Dendritic cell treated with granulocyte-macrophage colony-stimulating factor and Interleukin-4, amounts not matched to agents 40 ng/mL and 50 ng/mL, for 4 days (primary cell): ENCODE results near the gene ZMIZ2.
"Not testable (repeated sequence)": the region's sequence is repeated elsewhere in the genome, so short reads cannot be mapped to it uniquely, and the experiment has no call there.

Source experiments
- H3K27ac Mint-ChIP-seq: one replicate; pipeline ENCODE4 v1.8.0; 2022; ENCODE audit warnings: mild to moderate bottlenecking, mixed read lengths
- H3K27me3 Mint-ChIP-seq: one replicate; pipeline ENCODE4 v1.8.0; 2022; ENCODE audit warnings: mild to moderate bottlenecking, mixed read lengths
- H3K36me3 Mint-ChIP-seq: one replicate; pipeline ENCODE4 v1.8.0; 2022; ENCODE audit warnings: low read depth, mixed read lengths
- H3K4me1 Mint-ChIP-seq: one replicate; pipeline ENCODE4 v1.8.0; 2022; ENCODE audit warnings: low read depth, mixed read lengths
- H3K4me3 Mint-ChIP-seq: one replicate; pipeline ENCODE4 v1.8.0; 2022; ENCODE audit warnings: mild to moderate bottlenecking, moderate library complexity, mixed read lengths
- H3K9me3 Mint-ChIP-seq: one replicate; pipeline ENCODE4 v1.8.0; 2022; ENCODE audit warnings: mixed read lengths
- intact Hi-C: fragments of 100-400 bp; cut with micrococcal nuclease; formaldehyde crosslinking; loops from one replicate; pipeline ENCODE4 v1.15.0; 2022

The ZMIZ2 gene

DNA sequence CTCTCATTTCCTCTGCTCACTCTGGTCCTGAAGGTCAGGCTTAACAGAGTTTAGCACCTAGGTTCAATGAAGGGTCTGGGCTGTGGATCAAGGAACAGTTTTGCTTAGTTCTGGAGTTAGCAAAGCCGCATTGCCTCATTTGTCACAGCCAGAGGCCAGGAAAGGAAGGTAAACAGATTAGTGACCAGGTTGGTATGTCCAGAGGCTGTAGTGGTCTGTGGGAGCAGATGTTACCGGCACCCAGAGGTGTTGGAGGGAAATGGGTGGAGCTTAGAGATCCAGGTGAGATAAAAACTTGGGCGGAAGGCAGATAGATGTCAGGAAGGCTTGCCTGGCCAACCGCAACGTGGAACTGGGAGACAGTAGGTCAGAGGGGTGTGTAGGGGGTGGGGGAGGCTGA lies 36.6 kb upstream of the ZMIZ2 start:
- Mint-ChIP-seq H3K9me3 (no peaks in the 10 kb centered on the region), H3K27me3 (peaks cover 7% of the 10 kb centered on the region), H3K36me3 (peaks cover 41% of the 10 kb centered on the region), H3K27ac (no peak overlapping the region), H3K4me1 (peaks cover 29% of the 10 kb centered on the region), H3K4me3 (no peak overlapping the region)
- intact Hi-C loops = loop anchor here (5.0 kb wide), 1 partner anchor 35 kb away; the partner anchor contains the start of gene ZMIZ2

- peaks cover 7% of the 10 kb centered on the region for H3K27me3 Mint-ChIP-seq
- H3K4me3 Mint-ChIP-seq = no peak overlapping the region
- intact Hi-C loops = loop anchor here (5.0 kb wide), 1 partner anchor 34 kb away; the partner anchor contains the start of gene ZMIZ2
- peaks cover 18% of the 10 kb centered on the region for H3K4me1 Mint-ChIP-seq
- H3K36me3 Mint-ChIP-seq = peaks cover 30% of the 10 kb centered on the region
- no peak overlapping the region for H3K27ac Mint-ChIP-seq
- no peaks in the 10 kb centered on the region for H3K9me3 Mint-ChIP-seq
These were observed 35.5 kb upstream of the ZMIZ2 start for GRCh38 chr7:44713141-44713540.

- H3K27ac Mint-ChIP-seq = no peak overlapping the region
- H3K4me3 Mint-ChIP-seq = no peak overlapping the region
- no peaks in the 10 kb centered on the region for H3K9me3 Mint-ChIP-seq
- intact Hi-C loops = loop anchor here (5.0 kb wide), 1 partner anchor 33 kb away; the partner anchor contains the start of gene ZMIZ2
- H3K36me3 Mint-ChIP-seq = peaks cover 23% of the 10 kb centered on the region
- H3K4me1 Mint-ChIP-seq = peaks cover 11% of the 10 kb centered on the region
- peaks cover 7% of the 10 kb centered on the region for H3K27me3 Mint-ChIP-seq
These were observed 34.8 kb upstream of the ZMIZ2 start for GRCh38 chr7:44713680-44714335.

GRCh38 chr7:44716205-44716604 lies 32.4 kb upstream of the ZMIZ2 start:
- no peaks in the 10 kb centered on the region for H3K36me3 Mint-ChIP-seq
- H3K27ac Mint-ChIP-seq = no peak overlapping the region
- intact Hi-C loops = no loop called here
- peaks cover 7% of the 10 kb centered on the region for H3K27me3 Mint-ChIP-seq
- peaks cover 7% of the 10 kb centered on the region for H3K4me1 Mint-ChIP-seq
- H3K9me3 Mint-ChIP-seq = no peaks in the 10 kb centered on the region
- H3K4me3 Mint-ChIP-seq = no peak overlapping the region

- H3K27me3 Mint-ChIP-seq = peaks cover 2% of the 10 kb centered on the region
- H3K4me3 Mint-ChIP-seq = no peak overlapping the region
- no peaks in the 10 kb centered on the region for H3K36me3 Mint-ChIP-seq
- no peaks in the 10 kb centered on the region for H3K9me3 Mint-ChIP-seq
- no peak overlapping the region for H3K27ac Mint-ChIP-seq
- no peaks in the 10 kb centered on the region for H3K4me1 Mint-ChIP-seq
- intact Hi-C loops = no loop called here
These were observed 28.3 kb upstream of the ZMIZ2 start for GRCh38 chr7:44720301-44720700.

- H3K9me3 Mint-ChIP-seq = no peaks in the 10 kb centered on the region
These were observed 24.4 kb upstream of the ZMIZ2 start for GRCh38 chr7:44724276-44724675.

GRCh38 chr7:44726250-44726649 lies 22.4 kb upstream of the ZMIZ2 start:
- H3K36me3 Mint-ChIP-seq, H3K9me3 Mint-ChIP-seq, H3K27me3 Mint-ChIP-seq, H3K4me3 Mint-ChIP-seq, intact Hi-C loops: not testable (repeated sequence)
- peak overlapping the region; percentile 89 for H3K27ac Mint-ChIP-seq
- H3K4me1 Mint-ChIP-seq = peaks cover 20% of the 10 kb centered on the region

More at GRCh38 chr7:44724276-44724675, 24.4 kb upstream of the ZMIZ2 start:
- H3K27ac Mint-ChIP-seq = no peak overlapping the region
- peaks cover 14% of the 10 kb centered on the region for H3K4me1 Mint-ChIP-seq
- intact Hi-C loops = no loop called here
- no peaks in the 10 kb centered on the region for H3K36me3 Mint-ChIP-seq
- no peaks in the 10 kb centered on the region for H3K27me3 Mint-ChIP-seq
- no peak overlapping the region for H3K4me3 Mint-ChIP-seq

DNA sequence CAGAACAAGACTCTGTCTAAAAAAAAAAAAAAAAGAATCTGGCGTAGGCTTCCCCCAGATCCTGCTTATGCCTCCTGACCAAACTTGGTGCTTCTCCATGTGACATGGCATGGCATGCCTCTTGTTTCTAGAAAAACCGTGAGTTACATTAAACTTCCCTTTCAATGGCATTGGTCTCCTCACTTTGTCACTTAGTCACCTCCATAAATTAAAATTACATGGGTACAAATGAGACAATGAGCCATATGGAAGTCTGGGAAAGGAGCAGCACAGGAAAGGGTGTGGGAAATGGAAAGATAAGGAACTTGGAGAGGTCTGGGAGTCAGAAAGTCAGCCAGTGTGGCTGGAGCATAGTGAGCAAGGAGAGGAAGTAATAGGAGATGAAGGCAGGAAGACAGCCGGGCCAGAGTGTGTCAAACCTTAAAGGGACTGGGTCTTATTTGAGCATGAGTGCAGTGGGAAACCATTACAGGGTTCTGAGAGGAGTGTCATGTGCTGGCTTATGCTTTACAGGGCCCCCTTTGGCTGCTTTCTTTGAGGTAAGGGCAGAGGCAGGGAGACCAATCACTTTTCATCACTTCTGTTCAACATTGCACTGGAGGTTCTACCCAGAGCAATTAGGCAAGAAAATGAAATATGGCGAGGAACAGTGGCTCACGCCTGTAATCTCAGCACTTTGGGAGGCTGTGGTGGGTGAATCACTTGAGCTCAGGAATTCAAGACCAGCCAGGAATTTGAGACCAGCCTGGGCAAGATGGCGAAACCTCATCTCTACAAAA lies 21.3 kb upstream of the ZMIZ2 start:
- peaks cover 20% of the 10 kb centered on the region for H3K4me1 Mint-ChIP-seq

DNA sequence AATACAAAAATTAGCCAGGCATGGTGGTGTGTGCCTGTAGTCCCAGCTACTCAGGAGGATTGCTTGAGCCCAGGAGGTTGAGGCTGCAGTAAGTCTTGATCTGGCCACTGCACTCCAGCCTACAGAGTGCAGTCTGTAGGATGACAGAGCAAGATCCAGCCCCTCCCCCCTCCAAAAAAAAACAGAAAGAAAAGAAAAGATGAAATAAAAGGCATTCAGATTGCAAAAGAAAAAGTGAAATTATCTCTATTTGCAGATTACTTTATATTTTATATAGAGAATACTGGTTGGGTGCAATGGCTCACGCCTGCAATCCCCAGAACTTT lies 20.7 kb upstream of the ZMIZ2 start:
- Mint-ChIP-seq H3K27me3 (no peaks in the 10 kb centered on the region), H3K36me3 (no peaks in the 10 kb centered on the region), H3K4me3 (no peak overlapping the region), H3K4me1 (peaks cover 20% of the 10 kb centered on the region), H3K27ac (peak overlapping the region; percentile 89), H3K9me3 (no peaks in the 10 kb centered on the region)
- intact Hi-C loops = no loop called here

More for the DNA sequence above, 21.3 kb upstream of the ZMIZ2 start:
- Mint-ChIP-seq H3K9me3 (no peaks in the 10 kb centered on the region), H3K36me3 (no peaks in the 10 kb centered on the region), H3K4me3 (peak overlapping the region; percentile 55), H3K27ac (peak overlapping the region; percentile 89), H3K27me3 (no peaks in the 10 kb centered on the region)
- intact Hi-C loops = no loop called here

GRCh38 chr7:44729949-44730590 lies 18.6 kb upstream of the ZMIZ2 start:
- Mint-ChIP-seq H3K36me3 (no peaks in the 10 kb centered on the region), H3K27me3 (no peaks in the 10 kb centered on the region), H3K27ac (no peak overlapping the region), H3K4me1 (peaks cover 32% of the 10 kb centered on the region), H3K4me3 (no peak overlapping the region), H3K9me3 (no peaks in the 10 kb centered on the region)
- intact Hi-C loops = no loop called here

GRCh38 chr7:44732971-44733370 lies 15.7 kb upstream of the ZMIZ2 start:
- H3K9me3 Mint-ChIP-seq, intact Hi-C loops, H3K27me3 Mint-ChIP-seq, H3K4me3 Mint-ChIP-seq, H3K27ac Mint-ChIP-seq, H3K36me3 Mint-ChIP-seq: not testable (repeated sequence)
- H3K4me1 Mint-ChIP-seq = peaks cover 33% of the 10 kb centered on the region

DNA sequence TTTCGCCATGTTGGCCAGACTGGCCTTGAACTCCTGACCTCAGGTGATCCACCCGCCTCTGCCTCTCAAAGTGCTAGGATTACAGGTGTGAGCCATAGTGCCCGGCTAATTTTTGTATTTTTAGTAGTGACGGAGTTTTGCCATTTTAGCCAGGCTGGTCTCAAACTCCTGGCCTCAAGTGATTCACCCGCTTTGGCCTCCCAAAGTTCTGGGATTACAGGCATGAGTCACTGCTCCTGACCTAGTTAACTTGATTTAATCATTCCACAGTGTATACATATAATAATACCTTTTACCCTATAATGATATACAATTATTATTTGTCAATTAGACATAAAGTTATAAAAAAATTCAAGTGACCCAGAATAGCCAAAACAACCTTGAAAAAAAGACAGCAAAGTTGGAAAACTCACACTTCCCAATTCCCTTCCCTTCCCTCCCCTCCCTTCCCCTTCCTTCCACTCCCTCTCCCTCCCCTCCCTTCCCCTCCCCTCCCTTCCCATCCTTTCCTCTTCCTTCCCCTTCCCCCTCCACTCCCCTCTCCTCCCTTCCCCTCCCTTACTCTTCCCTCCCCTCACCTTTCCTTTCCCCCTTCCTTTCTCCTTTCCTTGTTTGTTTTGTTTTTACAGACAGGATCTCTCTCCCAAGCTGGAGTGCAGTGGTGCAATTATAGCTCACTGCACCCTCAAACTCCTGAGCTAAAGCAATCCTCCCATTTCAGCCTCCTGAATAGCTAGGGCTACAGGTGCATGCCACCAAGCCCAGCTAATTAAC lies 14.8 kb upstream of the ZMIZ2 start:
- Mint-ChIP-seq H3K4me1 (peaks cover 34% of the 10 kb centered on the region), H3K27me3 (no peaks in the 10 kb centered on the region), H3K4me3 (no peak overlapping the region), H3K36me3 (no peaks in the 10 kb centered on the region), H3K9me3 (no peaks in the 10 kb centered on the region), H3K27ac (peak overlapping the region; percentile 79)
- intact Hi-C loops = no loop called here

- Mint-ChIP-seq H3K4me1 (peaks cover 27% of the 10 kb centered on the region), H3K9me3 (no peaks in the 10 kb centered on the region), H3K27me3 (peaks cover 2% of the 10 kb centered on the region), H3K4me3 (no peak overlapping the region), H3K27ac (peak overlapping the region; percentile 79), H3K36me3 (no peaks in the 10 kb centered on the region)
- intact Hi-C loops = no loop called here
These were observed 13.1 kb upstream of the ZMIZ2 start for GRCh38 chr7:44735403-44736165.
